Measurements from ENCODE around the gene GNA15. TPM values are rescaled to one million over a fixed set of nuclear protein-coding genes. Genes with fewer than 3 reads are reported as not detected.

GNA15 gene
- total RNA-seq, 3 donors from 2014 or later: 1.9 to 6.2 (median 4.3) TPM

- DNase-seq (peak in 2 of 3 donors; percentile 21 to 29), ATAC-seq (no peak)
- no peak overlapping the region for H3K4me3 ChIP-seq
- no peak for TF ChIP-seq CTCF (IDR thresholded peaks at IDR 0.05)
- intact Hi-C loops (cut with DNase I, micrococcal nuclease): no loop called here
- H3K4me1 ChIP-seq (ENCODE audit: low read depth): no peaks in the 10 kb centered on the region
- no peaks in the 10 kb centered on the region for H3K9me3 ChIP-seq
- peaks cover 11% of the 10 kb centered on the region for H3K36me3 ChIP-seq (ENCODE audit: low read depth)
Observed at GRCh38 chr19:3121821-3122511, 13.9 kb upstream of the GNA15 start.

- peaks cover 11% of the 10 kb centered on the region for H3K36me3 ChIP-seq (ENCODE audit: low read depth)
- ATAC-seq (no peak), DNase-seq (peak in 1 of 3 donors; percentile 42)
- H3K4me1 ChIP-seq (ENCODE audit: low read depth): no peaks in the 10 kb centered on the region
- no peak for TF ChIP-seq CTCF (IDR thresholded peaks at IDR 0.05)
- intact Hi-C loops (cut with DNase I, micrococcal nuclease): no loop called here
- no peaks in the 10 kb centered on the region for H3K9me3 ChIP-seq
- H3K4me3 ChIP-seq: no peak overlapping the region
Observed at GRCh38 chr19:3122512-3122870, 13.3 kb upstream of the GNA15 start.

- Histone ChIP-seq H3K4me3 (no peak overlapping the region), H3K4me1 (ENCODE audit: low read depth) (no peaks in the 10 kb centered on the region), H3K9me3 (no peaks in the 10 kb centered on the region), H3K36me3 (ENCODE audit: low read depth) (peaks cover 8% of the 10 kb centered on the region)
- TF ChIP-seq CTCF (IDR thresholded peaks at IDR 0.05): no peak
- peak in 2 of 3 donors; percentile 30 to 46 for DNase-seq
- ATAC-seq: no peak
- intact Hi-C loops (cut with DNase I, micrococcal nuclease): no loop called here
Observed at GRCh38 chr19:3123088-3123721, 12.6 kb upstream of the GNA15 start.

GRCh38 chr19:3123956-3124355 is 11.9 kb upstream of the GNA15 start:
- DNase-seq (peak in 2 of 3 donors; percentile 22 to 25), ATAC-seq (no peak)
- no peak for TF ChIP-seq CTCF (IDR thresholded peaks at IDR 0.05)
- Histone ChIP-seq H3K4me1 (ENCODE audit: low read depth) (no peaks in the 10 kb centered on the region), H3K36me3 (ENCODE audit: low read depth) (peaks cover 8% of the 10 kb centered on the region), H3K9me3 (no peaks in the 10 kb centered on the region), H3K4me3 (no peak overlapping the region)
- intact Hi-C loops (cut with DNase I, micrococcal nuclease): no loop called here

- H3K4me3 ChIP-seq: no peak overlapping the region
- peak; percentile 7 for ATAC-seq
- H3K36me3 ChIP-seq (ENCODE audit: low read depth): peaks cover 8% of the 10 kb centered on the region
- DNase-seq: peak in 1 of 3 donors; percentile 31
- no peak for TF ChIP-seq CTCF (IDR thresholded peaks at IDR 0.05)
- H3K4me1 ChIP-seq (ENCODE audit: low read depth): no peaks in the 10 kb centered on the region
- no peaks in the 10 kb centered on the region for H3K9me3 ChIP-seq
- intact Hi-C loops (cut with DNase I, micrococcal nuclease): no loop called here
Observed at GRCh38 chr19:3124630-3125029, 11.2 kb upstream of the GNA15 start.
